Measurements from ENCODE around the gene PDLIM7. TPM values are rescaled to one million over a fixed set of nuclear protein-coding genes. Genes with fewer than 3 reads are reported as not detected.
"Not testable (repeated sequence)": the region's sequence is repeated elsewhere in the genome, so short reads cannot be mapped to it uniquely, and the experiment has no call there.

Gene PDLIM7
- total and polyA plus RNA-seq, 2 donors = 10.8 to 61.9 TPM

DNA sequence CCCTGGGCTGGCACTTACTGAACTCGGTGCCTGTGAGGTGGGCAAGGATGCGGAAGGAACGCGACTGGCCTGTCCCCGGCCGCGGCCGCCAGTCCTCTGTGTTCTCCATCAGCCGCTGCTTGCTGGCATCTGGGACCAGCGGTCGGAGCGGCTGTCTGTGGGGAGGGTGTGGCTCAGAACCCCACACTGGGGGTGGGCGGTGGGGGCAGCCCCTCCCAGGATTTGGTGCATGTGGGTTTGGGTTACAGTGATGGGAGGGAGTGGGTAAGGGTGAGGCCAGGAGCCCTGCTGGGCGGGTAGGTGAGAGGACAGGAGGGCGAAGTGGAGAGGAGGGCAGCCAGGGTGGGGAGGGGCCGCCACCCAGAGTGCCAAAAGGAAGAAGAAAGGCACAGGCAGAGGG is 6.4 kb downstream of the PDLIM7 start:
- Histone ChIP-seq H3K27me3 (ENCODE audit: control insufficient read depth in 2 of 2, insufficient read depth in 1 of 2, low read length in 1 of 2) (peaks cover 0 to 3% of the 10 kb centered on the region in 2 donors), H3K4me1 (ENCODE audit: control insufficient read depth in 2 of 2, insufficient read depth in 2 of 2, low read length in 2 of 2) (peaks cover 0 to 18% of the 10 kb centered on the region in 2 donors), H3K36me3 (ENCODE audit: control insufficient read depth in 2 of 2, insufficient read depth in 2 of 2, low read length in 1 of 2) (no peaks in the 10 kb centered on the region), H3K4me3 (ENCODE audit: low read length in 2 of 2) (no peak overlapping the region), H3K9me3 (ENCODE audit: control insufficient read depth in 2 of 2, insufficient read depth in 1 of 2, low read length in 1 of 2) (no peaks in the 10 kb centered on the region), H3K27ac (ENCODE audit: low read depth in 1 of 2, low read length in 1 of 2) (no peak overlapping the region)
- 98% methylated on average over 16 of the region's 16 CpGs for WGBS
- DNase-seq (ENCODE audit: low read depth in 6 of 9, low spot score in 9 of 9) = no peak

DNA sequence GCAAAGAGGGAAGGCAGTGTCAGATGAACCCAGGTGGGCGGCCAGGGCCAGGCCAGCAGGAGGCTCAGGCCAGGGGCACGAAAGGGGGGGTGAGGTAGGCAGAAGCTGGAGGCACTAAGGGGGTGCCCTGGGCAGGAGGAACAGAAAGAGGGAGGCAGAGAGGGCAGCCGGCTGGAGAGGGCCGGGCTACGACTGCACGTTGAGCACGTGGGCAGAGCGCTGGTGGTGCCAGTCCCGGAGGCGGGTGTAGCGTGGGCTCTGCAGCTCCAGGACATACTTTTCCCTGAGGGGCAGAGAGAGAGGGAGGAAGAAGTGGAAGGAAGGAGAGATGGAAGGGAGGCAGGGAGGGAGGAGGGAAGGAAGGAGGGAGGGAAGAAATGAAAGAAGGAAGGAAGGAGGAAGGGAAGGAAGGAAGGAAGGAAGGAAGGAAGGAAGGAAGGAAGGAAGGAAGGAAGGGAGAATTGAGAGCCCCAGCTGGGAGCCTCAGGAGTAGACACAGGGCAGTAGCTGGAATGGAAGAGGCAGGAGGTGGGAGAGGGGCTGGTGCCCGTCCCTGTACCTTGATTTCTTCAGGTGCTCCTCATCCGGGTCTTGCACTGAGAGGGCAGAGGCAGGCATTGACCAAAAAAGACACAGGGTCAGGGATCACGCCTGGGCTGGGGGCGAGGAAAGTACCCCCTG is 7.0 kb downstream of the PDLIM7 start:
- no peak overlapping the region for H3K27ac ChIP-seq (ENCODE audit: low read depth in 1 of 2, low read length in 1 of 2)
- H3K36me3 ChIP-seq (ENCODE audit: control insufficient read depth in 2 of 2, insufficient read depth in 2 of 2, low read length in 1 of 2) = no peaks in the 10 kb centered on the region
- peaks cover 0 to under 1% of the 10 kb centered on the region in 2 donors for H3K27me3 ChIP-seq (ENCODE audit: control insufficient read depth in 2 of 2, insufficient read depth in 1 of 2, low read length in 1 of 2)
- no peaks in the 10 kb centered on the region for H3K9me3 ChIP-seq (ENCODE audit: control insufficient read depth in 2 of 2, insufficient read depth in 1 of 2, low read length in 1 of 2)
- H3K4me1 ChIP-seq (ENCODE audit: control insufficient read depth in 2 of 2, insufficient read depth in 2 of 2, low read length in 2 of 2) = peaks cover 0 to 12% of the 10 kb centered on the region in 2 donors
- no peak overlapping the region for H3K4me3 ChIP-seq (ENCODE audit: low read length in 2 of 2)
- WGBS = 98% methylated on average over 15 of the region's 15 CpGs
- DNase-seq (ENCODE audit: low read depth in 6 of 9, low spot score in 9 of 9) = no peak

DNA sequence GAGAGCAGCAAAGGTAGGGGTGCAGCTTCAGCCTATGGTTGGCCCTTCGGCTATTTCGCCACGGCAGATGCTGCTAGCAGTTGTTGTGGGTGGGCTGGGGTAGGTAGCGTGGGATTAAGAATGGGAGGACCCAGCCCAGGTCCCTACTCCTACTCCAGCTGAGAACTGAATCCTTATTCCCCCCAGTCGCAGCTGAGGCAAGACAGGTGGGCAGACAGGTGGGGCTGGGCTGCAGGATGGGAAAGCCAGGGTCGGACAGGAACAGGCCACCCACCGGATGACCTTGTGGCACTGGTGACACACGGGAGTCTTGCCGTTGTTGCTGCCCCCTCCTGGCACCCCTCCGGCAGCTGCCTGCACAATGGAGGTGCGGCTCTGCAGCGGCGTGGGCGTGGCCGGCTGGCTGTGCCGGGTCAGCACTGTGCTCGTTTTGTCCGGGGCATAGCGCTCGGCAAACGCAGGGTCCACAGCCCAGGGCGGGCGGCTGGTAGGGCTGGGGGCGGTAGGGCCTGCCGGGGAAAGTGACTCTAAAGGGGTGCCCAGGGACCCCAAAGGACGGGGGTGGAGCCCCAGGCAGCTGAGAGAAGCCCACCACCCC is 8.2 kb downstream of the PDLIM7 start:
- Histone ChIP-seq H3K27ac (ENCODE audit: low read depth in 1 of 2, low read length in 1 of 2) (no peak overlapping the region), H3K27me3 (ENCODE audit: control insufficient read depth in 2 of 2, insufficient read depth in 1 of 2, low read length in 1 of 2) (no peaks in the 10 kb centered on the region), H3K4me1 (ENCODE audit: control insufficient read depth in 2 of 2, insufficient read depth in 2 of 2, low read length in 2 of 2) (peaks cover 0 to 3% of the 10 kb centered on the region in 2 donors), H3K9me3 (ENCODE audit: control insufficient read depth in 2 of 2, insufficient read depth in 1 of 2, low read length in 1 of 2) (no peaks in the 10 kb centered on the region), H3K36me3 (ENCODE audit: control insufficient read depth in 2 of 2, insufficient read depth in 2 of 2, low read length in 1 of 2) (no peaks in the 10 kb centered on the region), H3K4me3 (ENCODE audit: low read length in 2 of 2) (no peak overlapping the region)
- no peak for DNase-seq (ENCODE audit: low read depth in 6 of 9, low spot score in 9 of 9)
- WGBS = 91% methylated on average over 26 of the region's 26 CpGs

DNA sequence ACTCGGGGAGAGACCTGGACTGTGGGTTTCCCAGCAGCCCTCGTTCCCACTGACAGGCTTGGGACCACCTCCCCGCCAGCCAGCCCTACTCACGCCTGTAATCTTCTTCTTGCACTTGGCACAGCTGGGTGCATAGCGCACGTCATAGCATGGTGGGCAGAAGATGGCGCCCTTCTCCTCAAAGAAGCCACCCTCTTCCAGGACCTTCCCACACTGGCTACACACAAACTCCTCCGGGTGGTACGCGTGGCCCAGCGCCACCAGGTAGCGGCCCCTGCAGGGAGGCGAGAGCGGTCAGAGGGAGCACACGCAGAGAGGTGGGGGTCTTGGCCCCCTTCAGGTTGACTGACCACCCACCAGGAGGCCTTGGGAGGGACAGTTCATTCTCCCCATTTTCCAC is 9.4 kb downstream of the PDLIM7 start:
- peaks cover 0 to 7% of the 10 kb centered on the region in 2 donors for H3K4me1 ChIP-seq (ENCODE audit: control insufficient read depth in 2 of 2, insufficient read depth in 2 of 2, low read length in 2 of 2)
- H3K4me3 ChIP-seq (ENCODE audit: low read length in 2 of 2) = no peak overlapping the region
- no peaks in the 10 kb centered on the region for H3K27me3 ChIP-seq (ENCODE audit: control insufficient read depth in 2 of 2, insufficient read depth in 1 of 2, low read length in 1 of 2)
- WGBS = 90% methylated on average over 15 of the region's 15 CpGs
- no peaks in the 10 kb centered on the region for H3K36me3 ChIP-seq (ENCODE audit: control insufficient read depth in 2 of 2, insufficient read depth in 2 of 2, low read length in 1 of 2)
- no peaks in the 10 kb centered on the region for H3K9me3 ChIP-seq (ENCODE audit: control insufficient read depth in 2 of 2, insufficient read depth in 1 of 2, low read length in 1 of 2)
- H3K27ac ChIP-seq (ENCODE audit: low read depth in 1 of 2, low read length in 1 of 2) = no peak overlapping the region
- DNase-seq (ENCODE audit: low read depth in 6 of 9, low spot score in 9 of 9) = no peak

DNA sequence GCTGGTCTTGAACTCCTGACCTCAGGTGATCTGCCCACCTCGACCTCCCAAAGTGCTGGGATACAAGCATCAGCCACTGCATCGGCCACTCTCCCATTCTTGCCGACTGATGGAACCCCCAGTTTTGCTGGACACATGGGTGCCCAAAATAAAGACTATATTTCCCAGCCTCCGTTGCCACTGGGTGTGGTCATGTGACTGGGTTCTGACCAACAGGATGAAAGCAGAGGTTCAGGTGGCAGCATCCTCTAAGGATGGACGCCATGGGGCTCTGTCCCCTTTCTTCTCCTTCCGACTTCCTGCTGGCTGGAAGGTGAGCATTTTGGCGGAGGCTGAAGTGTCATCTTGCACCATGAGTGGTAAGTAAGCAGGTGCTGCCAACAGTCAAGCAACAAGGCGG is 10.3 kb downstream of the PDLIM7 start:
- Histone ChIP-seq H3K9me3 (ENCODE audit: control insufficient read depth in 2 of 2, insufficient read depth in 1 of 2, low read length in 1 of 2) (no peaks in the 10 kb centered on the region), H3K4me3 (ENCODE audit: low read length in 2 of 2) (no peak overlapping the region), H3K27me3 (ENCODE audit: control insufficient read depth in 2 of 2, insufficient read depth in 1 of 2, low read length in 1 of 2) (no peaks in the 10 kb centered on the region), H3K4me1 (ENCODE audit: control insufficient read depth in 2 of 2, insufficient read depth in 2 of 2, low read length in 2 of 2) (peaks cover 0 to 7% of the 10 kb centered on the region in 2 donors), H3K36me3 (ENCODE audit: control insufficient read depth in 2 of 2, insufficient read depth in 2 of 2, low read length in 1 of 2) (no peaks in the 10 kb centered on the region), H3K27ac (ENCODE audit: low read depth in 1 of 2, low read length in 1 of 2) (no peak overlapping the region)
- 98% methylated on average over 8 of the region's 8 CpGs for WGBS
- no peak for DNase-seq (ENCODE audit: low read depth in 6 of 9, low spot score in 9 of 9)

DNA sequence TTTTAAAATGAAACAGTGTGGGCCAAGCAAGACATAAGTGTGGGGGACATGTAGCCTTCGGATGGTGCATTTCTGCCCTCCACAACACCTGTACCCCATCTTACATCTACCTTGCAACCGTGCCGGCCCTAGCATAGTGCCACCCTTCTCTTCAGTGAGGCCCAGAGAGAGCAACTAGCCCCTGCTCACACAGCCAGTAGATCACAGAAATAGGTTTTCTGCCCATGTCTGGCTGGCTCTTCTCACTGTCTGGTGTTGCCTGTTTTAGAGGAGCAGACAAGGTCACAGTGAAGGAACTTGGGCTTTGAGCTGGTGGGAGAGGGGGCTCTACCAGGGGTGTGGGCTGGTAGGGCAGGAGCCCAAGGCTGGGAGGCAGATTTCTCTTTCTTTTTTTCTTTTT is 11.1 kb downstream of the PDLIM7 start:
- no peak for DNase-seq (ENCODE audit: low read depth in 6 of 9, low spot score in 9 of 9)

DNA sequence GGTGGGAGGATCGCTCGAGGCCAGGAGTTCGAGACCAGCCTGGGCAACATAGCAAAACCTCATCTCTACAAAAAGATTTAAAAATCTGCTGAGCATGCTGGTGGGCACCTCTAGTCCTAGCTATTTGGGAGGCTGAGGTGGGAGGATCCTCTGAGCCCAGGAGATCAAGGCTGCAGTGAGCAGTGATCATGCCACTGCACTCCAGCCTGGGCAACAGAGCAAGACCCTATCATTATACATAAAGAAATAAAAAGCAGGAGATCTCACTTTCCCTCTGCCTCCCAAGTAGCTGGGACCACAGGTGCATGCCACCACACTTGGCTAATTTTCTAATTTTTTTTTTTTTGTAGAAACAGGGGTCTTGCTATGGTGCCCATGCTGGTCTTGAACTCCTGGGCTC is 11.7 kb downstream of the PDLIM7 start:
- not testable (repeated sequence) for H3K4me3 ChIP-seq (ENCODE audit: low read length in 2 of 2)

More for the DNA sequence above, 11.1 kb downstream of the PDLIM7 start:
- no peak overlapping the region for H3K27ac ChIP-seq (ENCODE audit: low read depth in 1 of 2, low read length in 1 of 2)
- H3K4me3 ChIP-seq (ENCODE audit: low read length in 2 of 2) = no peak overlapping the region
- H3K27me3 ChIP-seq (ENCODE audit: control insufficient read depth in 2 of 2, insufficient read depth in 1 of 2, low read length in 1 of 2) = no peaks in the 10 kb centered on the region
- peaks cover 0 to 7% of the 10 kb centered on the region in 2 donors for H3K4me1 ChIP-seq (ENCODE audit: control insufficient read depth in 2 of 2, insufficient read depth in 2 of 2, low read length in 2 of 2)
- 98% methylated on average over 3 of the region's 3 CpGs for WGBS
- no peaks in the 10 kb centered on the region for H3K36me3 ChIP-seq (ENCODE audit: control insufficient read depth in 2 of 2, insufficient read depth in 2 of 2, low read length in 1 of 2)
- no peaks in the 10 kb centered on the region for H3K9me3 ChIP-seq (ENCODE audit: control insufficient read depth in 2 of 2, insufficient read depth in 1 of 2, low read length in 1 of 2)

DNA sequence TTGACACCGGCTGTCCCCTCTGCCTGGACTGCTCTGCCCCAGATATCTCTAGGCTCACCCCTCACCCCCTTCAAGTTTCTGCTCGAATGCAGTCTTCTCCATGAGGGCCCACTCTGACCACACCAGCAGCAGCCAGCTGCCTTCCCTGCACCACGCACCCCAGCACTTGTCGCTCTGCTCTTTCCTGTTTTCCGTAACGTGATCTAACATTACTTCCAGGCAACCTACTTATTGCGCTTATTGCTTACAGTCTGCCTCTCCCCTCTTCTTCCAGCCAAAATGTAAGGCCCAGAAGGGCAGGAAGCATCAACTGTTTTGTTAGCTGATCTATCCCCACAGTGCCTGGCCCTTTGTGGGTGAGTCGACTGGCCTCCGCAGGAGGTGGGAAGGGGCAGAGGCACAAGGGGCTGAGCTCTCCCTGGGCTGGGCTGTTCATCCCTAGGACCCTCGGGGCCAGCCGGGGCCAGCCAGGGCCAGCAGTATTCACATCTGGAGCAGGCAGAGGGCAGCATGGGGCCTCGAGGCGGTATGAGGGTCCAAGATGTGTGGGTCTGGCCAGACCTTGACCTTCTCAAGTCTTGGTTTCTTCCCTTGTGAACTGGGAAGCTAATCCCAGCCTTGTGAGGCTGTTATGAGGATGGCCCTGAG is 12.4 kb downstream of the PDLIM7 start:
- Histone ChIP-seq H3K4me1 (ENCODE audit: control insufficient read depth in 2 of 2, insufficient read depth in 2 of 2, low read length in 2 of 2) (peaks cover 0 to 7% of the 10 kb centered on the region in 2 donors), H3K4me3 (ENCODE audit: low read length in 2 of 2) (no peak overlapping the region), H3K9me3 (ENCODE audit: control insufficient read depth in 2 of 2, insufficient read depth in 1 of 2, low read length in 1 of 2) (no peaks in the 10 kb centered on the region), H3K27ac (ENCODE audit: low read depth in 1 of 2, low read length in 1 of 2) (no peak overlapping the region), H3K36me3 (ENCODE audit: control insufficient read depth in 2 of 2, insufficient read depth in 2 of 2, low read length in 1 of 2) (no peaks in the 10 kb centered on the region), H3K27me3 (ENCODE audit: control insufficient read depth in 2 of 2, insufficient read depth in 1 of 2, low read length in 1 of 2) (no peaks in the 10 kb centered on the region)
- no peak for DNase-seq (ENCODE audit: low read depth in 6 of 9, low spot score in 9 of 9)
- 83% methylated on average over 13 of the region's 13 CpGs for WGBS

More for the DNA sequence above, 11.7 kb downstream of the PDLIM7 start:
- H3K27me3 ChIP-seq (ENCODE audit: control insufficient read depth in 2 of 2, insufficient read depth in 1 of 2, low read length in 1 of 2); DNase-seq (ENCODE audit: low read depth in 6 of 9, low spot score in 9 of 9); H3K9me3 ChIP-seq (ENCODE audit: control insufficient read depth in 2 of 2, insufficient read depth in 1 of 2, low read length in 1 of 2); H3K36me3 ChIP-seq (ENCODE audit: control insufficient read depth in 2 of 2, insufficient read depth in 2 of 2, low read length in 1 of 2); H3K27ac ChIP-seq (ENCODE audit: low read depth in 1 of 2, low read length in 1 of 2); H3K4me1 ChIP-seq (ENCODE audit: control insufficient read depth in 2 of 2, insufficient read depth in 2 of 2, low read length in 2 of 2): not testable (repeated sequence)
- 98% methylated on average over 3 of the region's 3 CpGs for WGBS

All from thymus (tissue), 11 donors.